NCI-H1694 treated with DMSO at 0.1 percent for 48 hours (cell line): ENCODE results near the gene TLR1.
"Not testable (repeated sequence)": the region's sequence is repeated elsewhere in the genome, so short reads cannot be mapped to it uniquely, and the experiment has no call there.

Source experiments
- DNase-seq: peaks from one replicate; lab custom pipeline; 2025; lab: John Stamatoyannopoulos, UW

Gene TLR1

DNA sequence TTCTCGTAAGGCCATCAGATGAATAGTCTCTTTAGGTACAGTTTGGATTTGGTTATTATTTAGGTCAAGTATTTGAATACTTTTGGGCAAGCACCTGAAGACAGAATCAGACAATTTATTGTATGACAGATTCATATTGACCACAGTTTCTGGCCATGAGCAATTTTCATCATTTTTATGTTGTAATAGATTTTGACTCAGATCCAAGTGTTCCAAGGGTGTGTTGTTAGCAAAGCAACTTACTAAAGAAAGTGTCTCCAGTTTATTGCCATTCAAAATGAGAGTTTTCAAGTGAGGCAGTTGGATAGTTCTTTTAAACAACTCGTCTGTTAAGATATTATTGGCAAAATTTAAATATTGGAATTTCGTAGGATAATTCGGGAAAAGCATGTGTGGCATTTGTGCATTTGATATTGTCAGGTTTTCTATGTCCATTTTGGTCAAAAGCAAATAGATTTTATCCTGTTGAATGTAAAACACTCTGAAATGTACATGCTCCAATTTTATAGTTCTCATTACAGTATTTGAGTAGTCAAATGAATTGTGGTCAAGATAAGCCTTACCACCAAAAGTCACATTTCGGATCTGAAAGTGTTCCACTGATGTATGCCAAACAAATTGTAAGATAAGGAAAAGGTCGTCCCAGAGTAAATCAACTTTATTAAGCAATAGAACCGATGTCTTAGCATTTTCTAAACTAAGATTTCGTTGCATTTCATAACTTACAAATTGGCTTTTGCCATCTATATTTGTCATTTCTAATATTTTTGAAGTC lies 30.2 kb downstream of the TLR1 start:
- no peak for DNase-seq

DNA sequence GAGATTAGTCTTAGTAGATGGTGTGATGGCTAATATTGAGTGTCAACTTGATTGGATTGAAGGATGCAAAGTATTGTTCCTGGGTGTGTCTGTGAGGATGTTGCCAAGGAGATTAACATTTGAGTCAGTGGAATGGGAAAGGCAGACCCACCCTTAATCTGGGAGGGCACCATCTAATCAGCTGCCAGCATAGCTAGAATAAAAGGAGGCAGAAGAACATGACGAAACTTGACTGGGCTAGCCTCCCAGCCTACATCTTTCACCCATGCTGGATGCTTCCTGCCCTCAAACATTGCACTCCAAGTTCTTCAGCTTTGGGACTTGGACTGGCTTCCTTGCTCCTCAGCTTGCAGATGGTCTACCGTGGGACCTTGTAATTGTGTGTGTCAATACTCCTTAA lies 34.3 kb downstream of the TLR1 start:
- not testable (repeated sequence) for DNase-seq

DNA sequence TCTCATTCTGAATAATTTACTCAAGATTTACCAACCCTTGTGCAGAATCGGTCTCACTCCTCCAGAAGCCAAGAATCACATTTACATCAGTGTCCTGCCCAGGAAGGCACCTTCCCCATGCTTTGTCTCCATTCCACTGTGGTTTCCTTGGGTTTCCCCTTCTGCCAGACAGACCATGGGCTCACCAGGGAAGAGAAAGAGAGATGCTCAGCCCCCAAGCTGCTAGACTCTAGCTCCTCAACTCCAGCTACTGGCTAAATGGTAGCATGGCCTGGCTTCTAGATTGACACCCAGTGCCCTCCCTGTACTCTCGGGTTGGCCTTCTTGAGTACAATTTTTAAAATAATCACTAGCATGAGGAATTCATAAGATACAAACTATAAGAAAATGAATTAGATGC lies 34.7 kb downstream of the TLR1 start:
- DNase-seq = no peak

DNA sequence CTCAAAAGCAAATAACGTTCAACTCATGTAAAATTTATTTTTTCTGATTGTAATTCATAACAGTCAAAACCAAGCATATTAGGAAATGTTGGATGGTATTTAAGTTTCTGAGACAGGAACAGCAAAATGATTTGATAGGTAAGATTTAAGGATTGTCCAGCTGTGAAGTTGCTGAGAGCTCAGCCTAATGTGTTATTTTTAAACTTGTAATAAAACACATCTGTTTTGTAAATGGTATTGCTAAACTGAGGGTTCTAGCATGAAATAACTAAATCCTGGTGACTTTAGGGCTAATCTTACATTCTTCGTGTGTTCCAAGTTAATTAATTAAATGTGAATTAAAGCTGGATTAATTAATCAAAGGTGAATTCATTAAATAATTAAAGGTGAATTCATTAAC lies 35.1 kb downstream of the TLR1 start:
- no peak for DNase-seq

DNA sequence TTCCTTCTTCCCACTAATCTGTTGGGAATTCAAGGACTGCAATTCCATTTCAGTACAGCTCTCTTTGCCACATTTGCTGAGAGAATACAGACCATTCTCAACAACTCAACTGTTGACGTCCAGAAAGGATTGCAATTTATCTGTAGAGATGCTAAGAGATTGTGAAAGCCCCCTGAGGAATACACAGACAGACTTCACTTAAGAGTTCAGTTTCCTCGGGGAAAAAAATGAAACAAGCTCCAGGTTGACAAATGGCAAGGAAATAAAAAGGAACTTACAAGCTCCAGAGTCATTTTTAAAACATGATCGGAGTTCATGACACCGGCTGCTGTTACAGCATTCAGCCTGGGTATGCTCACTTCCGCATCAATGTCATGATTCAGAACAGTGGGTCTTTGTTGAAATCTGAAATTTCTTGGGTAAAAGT lies 35.6 kb downstream of the TLR1 start:
- DNase-seq = no peak

DNA sequence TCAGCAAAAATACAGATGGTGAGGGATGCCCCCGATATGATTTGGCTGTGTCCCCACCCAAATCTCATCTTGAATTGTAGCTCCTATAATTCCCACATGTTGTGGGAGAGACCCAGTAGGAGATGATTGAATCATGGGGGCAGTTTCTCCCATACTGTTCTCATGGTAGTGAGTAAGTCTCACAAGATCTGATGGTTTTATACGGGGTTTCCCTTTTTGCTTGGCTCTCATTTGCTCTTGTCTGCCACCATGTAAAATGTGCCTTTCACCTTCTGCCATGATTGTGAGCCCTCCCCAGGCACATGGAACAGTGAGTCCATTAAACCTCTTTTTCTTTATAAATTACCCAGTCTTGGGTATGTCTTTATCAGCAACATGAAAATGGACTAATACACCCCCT lies 37.7 kb downstream of the TLR1 start:
- not testable (repeated sequence) for DNase-seq

DNA sequence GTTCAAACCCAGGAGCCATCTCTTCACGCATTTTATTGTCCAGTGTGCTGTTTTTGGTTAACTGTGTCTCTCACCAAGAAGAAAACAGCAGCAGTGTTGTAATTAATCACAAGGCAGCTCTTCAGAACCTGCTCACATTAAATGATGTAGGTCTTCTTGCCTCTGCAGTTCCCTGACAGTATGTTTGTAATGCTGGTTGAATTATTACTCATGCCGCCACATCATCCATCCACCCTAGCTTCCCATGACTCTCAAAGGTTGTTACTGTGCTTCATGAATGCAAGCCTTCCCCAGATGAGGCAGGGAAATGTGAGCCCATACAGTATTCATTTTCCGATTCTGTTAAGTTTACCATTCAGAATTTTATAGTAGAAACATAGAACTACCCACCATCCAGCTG lies 39.2 kb downstream of the TLR1 start:
- no peak for DNase-seq

DNA sequence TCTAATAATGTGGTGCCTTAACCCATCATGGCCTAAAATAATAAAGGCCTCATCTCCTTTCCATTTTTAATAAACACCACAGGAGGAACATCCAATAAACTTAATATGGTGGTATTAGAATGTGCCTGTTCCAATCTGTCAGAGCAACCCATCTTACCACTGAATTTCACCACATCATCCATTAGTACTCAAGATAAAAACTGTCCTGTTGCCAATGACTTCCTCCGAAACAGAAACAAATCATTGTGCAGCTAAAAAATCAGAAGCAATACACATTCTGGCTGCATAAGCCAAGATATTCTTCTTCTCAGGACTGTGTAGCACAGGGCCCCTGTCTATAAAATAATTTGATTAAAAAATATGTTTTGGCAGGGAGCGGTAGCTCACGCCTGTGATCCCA lies 40.3 kb downstream of the TLR1 start:
- no peak for DNase-seq

DNA sequence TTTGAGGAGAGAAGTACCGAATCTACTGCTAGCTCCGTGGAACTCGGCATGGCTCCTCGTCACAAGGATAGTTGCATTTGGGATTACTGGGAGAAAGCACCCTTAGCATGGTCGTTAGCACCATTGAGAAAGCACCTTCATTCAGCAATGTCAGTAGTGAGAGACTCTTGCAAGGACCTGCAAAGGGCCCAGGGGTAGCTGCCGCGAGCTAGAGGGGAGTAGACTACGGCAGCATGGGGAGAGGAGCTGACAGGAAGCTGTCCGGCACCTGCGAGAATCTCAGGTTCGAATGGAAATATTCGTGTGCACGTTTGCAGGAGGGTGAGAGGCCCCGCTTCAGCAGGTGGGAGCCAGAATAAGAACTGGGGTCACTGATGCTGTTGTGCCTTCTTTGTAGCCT lies 42.0 kb downstream of the TLR1 start:
- no peak for DNase-seq

DNA sequence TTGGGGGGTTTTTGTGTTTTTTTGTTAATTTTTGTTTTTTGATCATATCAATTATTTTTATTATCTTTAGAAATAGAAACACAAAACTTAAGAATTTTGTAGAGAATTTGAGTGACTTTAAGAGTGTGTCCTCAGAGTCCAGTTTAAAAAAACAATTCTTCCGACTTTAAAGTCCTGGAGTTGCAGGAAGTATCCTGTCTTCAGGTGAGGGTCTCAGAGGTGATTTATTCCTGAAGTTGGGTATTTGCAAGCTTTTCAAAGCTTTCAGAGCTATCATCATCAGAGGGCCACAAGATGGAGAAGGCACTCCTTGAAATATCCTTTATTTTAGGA lies 44.8 kb downstream of the TLR1 start:
- no peak for DNase-seq

DNA sequence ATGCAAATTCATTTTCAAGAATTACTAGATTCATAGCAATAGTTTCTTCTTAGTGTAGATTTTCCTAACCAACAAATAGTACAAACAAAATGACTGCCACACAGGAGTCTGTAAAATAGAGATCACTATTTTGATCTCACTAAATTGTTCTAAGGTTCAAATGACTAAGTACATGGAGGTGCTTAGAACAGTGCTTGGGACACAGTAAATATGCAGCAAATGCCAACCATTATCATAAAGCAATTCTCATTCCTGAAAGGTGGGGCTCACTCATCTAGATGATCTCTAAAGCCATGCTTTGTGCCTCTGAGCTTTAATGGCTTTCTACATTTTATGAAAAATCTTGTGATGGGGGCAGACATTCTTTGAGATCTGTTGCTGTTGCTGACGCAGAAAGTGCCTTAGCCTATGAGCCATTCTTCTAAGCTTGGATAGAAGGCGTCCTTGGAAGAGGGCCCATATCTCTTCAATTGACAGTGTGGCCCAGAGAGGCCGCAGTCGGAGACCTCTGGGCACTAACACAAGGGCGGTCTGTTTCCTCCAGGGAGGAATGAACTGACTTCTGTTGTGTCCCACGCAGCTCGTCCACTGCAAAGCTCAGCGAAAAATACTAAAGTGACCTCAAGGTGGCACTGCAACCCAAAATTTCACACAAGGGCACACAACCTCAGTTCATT lies 45.3 kb downstream of the TLR1 start:
- no peak for DNase-seq

DNA sequence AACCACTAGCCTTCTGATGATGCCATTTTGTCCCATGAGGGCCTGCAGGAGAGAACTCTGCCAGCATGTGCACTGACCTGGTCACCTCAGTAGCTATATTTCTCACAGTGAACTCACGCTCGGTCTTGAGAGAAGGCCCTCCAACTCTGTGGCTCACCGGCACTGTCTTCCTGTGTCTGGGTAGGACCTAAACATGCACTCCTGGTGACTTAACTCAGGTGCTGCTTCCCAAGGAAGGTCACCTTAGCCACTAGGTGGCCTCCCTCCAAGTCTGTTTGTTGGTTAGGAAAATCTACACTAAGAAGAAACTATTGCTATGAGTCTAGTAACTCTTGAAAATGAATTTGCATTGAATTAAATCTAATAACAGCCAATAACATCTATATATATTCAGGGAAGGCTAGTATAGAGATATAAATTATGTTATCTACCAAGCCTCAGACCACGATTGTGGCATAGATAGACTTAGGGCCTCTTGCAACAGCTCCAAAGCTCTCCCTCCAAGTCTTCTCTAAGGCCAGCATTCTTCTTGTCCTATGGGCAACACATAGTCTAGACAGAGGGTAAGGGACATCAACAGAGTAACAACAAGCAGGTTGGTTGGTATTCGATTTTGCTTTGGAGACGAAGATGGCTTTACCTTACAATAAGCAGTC lies 46.5 kb downstream of the TLR1 start:
- DNase-seq = no peak

DNA sequence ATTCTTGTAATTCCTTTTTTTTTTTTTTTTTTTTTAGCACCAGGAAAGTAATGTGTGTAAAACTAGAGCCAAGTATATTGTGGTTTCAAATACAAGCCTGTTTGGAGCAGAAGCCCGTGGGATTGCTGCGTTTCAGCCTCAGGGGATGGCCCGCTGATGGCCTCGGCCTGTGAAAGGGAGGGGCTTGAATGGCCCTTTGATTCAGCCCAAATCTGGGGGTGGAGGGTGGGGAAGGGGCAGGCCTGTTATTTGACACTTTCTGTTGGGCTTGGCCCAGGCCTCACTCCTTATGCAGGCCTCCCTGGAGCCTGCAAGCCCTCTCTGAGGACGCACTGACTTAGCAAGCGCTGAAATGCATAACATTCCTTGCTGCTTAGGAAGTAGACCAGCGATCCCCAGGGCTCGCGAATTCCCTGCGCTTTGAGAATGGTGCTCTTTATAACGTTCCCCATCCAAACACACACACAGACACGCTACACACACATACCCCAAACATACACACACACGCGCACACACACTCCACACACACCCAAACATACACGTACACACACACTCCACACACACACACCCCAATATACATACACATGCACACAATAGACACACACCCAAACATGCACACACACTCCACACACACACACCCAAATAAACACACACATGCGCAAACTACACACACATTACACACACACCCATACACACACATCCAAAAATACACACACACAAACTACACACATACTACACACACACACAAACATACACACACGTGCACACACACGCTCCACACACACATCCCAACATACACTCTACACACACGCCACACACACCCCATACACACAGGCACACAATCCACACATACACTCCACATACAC lies 51.4 kb downstream of the TLR1 start:
- DNase-seq = no peak

DNA sequence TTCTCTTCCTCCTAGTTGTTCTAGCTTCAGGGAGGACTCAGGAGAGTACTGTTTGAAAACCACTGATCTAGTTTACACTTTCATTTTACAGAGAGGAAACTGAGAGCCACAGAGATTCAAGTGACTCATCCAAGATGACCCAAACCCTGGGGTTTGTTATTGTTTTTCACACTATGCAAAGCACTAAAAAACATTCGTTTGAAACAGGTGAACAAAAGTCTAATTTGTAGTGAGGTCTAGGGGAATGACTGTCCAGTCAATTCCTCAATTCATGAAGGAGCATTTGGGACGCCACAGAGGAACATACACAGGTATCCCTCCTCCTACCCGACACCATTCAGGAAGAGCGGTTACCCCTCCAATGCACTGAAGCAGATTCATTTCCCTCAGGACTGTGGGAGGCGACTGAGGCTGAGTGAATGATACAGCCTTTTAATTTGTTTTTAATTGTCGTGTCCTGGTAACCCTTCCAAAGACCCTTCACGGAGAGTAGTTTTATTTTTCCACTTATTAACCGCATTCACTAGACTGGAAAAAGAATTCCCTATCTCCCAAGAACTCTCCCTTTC lies 52.1 kb downstream of the TLR1 start:
- DNase-seq = no peak

DNA sequence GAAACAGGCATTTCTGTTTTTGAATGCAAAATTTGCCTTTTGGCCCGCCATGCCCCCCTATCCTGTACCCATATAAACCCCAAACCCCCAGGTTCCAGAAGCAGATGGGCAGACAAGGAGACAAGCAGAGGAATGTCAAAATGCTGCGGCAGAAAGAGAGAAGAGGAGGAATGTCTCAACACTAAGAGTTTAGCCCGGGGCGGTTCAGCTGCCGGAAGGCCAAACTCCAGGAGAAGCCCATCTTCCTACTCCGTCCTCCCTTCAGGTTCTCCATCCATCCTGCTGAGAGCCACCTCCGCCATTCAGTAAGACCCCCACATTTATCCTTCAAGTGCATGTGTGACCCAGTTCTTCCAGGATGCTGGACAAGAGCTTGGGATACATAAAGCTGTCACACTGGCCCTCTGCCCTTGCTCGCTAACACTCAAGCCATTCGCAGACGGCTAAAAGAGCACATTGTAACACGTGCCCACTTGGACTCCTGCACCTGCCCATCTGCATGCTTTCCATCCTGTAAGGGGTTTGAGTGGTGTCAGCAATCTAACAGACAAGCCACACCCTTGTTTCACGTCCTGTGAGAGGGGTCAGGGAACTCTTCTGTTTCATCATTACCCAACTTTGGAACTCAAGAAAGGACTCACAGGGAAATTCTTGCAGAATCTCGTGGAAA lies 53.1 kb downstream of the TLR1 start:
- no peak for DNase-seq

DNA sequence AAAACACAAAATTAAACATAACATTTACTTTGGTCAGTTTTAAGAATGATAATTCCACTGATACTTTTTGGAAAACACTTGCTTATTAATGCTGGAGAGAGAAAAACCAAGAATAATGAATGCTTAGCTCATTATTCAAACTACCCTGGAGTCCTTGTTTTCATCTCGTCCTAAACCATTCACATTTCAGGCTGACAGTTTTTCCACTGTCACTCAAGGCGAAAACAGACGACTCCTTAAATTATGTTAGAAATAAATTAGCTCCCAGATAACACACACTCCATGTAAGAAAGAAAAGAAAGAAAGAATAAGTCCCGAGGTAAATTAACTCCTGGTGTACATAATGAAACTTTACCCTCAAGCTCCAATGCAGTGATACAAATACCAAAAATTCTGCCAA lies 55.3 kb downstream of the TLR1 start:
- DNase-seq = no peak

DNA sequence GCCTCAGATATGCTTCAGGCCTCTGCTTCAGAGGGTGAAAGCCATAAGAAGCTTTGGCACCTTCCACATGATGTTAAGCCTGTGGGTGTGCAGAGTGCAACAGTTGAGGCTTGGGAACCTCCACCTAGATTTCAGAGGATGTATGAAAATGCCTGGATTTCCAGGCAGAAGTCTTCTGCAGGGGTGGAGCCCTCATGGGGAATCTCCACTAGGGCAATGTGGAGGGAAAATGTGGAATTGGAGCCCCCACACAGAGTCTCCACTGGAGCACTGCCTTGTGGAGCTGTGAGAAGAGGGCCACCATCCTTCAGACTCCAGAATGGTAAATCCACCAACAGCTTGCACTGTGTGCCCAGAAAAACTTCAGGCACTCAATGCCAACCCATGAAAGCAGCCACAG lies 57.0 kb downstream of the TLR1 start:
- DNase-seq = no peak
